Measurements from ENCODE around the gene NCF2. TPM values are rescaled to one million over a fixed set of nuclear protein-coding genes. Genes with fewer than 3 reads are reported as not detected.

NCF2 gene
- total RNA-seq, 1 donor from 2014 or later, result 12.5 TPM

GRCh38 chr1:183512450-183512849, 77.8 kb downstream of the NCF2 start:
- no peaks in the 10 kb centered on the region for H3K27me3 ChIP-seq
- intact Hi-C loops (cut with DNase I), result no loop called here
- no peak overlapping the region for H3K4me3 ChIP-seq
- TF ChIP-seq POLR2AphosphoS5 (IDR thresholded peaks at IDR 0.05; ENCODE audit: insufficient read depth in 1 of 2, low read depth in 1 of 2) (no peak), POLR2A (IDR thresholded peaks at IDR 0.05) (no peak), CTCF (IDR thresholded peaks at IDR 0.05) (no peak)
- no peak for DNase-seq (ENCODE audit: extremely low spot score in 2 of 2)
- peaks cover 0 to 7% of the 10 kb centered on the region in 2 donors for H3K36me3 ChIP-seq
- no peaks in the 10 kb centered on the region for H3K9me3 ChIP-seq
- H3K4me1 ChIP-seq, result peaks cover 18% of the 10 kb centered on the region
- H3K27ac ChIP-seq, result no peak overlapping the region

GRCh38 chr1:183508694-183509093, 81.6 kb downstream of the NCF2 start:
- H3K36me3 ChIP-seq, result no peaks in the 10 kb centered on the region
- DNase-seq (ENCODE audit: extremely low spot score in 2 of 2), result no peak
- no peaks in the 10 kb centered on the region for H3K27me3 ChIP-seq
- H3K27ac ChIP-seq, result no peak overlapping the region
- no peaks in the 10 kb centered on the region for H3K9me3 ChIP-seq
- TF ChIP-seq POLR2AphosphoS5 (IDR thresholded peaks at IDR 0.05; ENCODE audit: insufficient read depth in 1 of 2, low read depth in 1 of 2) (no peak), POLR2A (IDR thresholded peaks at IDR 0.05) (no peak), CTCF (IDR thresholded peaks at IDR 0.05) (no peak)
- no peak overlapping the region for H3K4me3 ChIP-seq
- no peaks in the 10 kb centered on the region for H3K4me1 ChIP-seq
- intact Hi-C loops (cut with DNase I), result no loop called here

GRCh38 chr1:183506561-183506960, 83.7 kb downstream of the NCF2 start:
- intact Hi-C loops (cut with DNase I), result no loop called here
- no peak overlapping the region for H3K27ac ChIP-seq
- no peak overlapping the region for H3K4me3 ChIP-seq
- no peaks in the 10 kb centered on the region for H3K27me3 ChIP-seq
- no peaks in the 10 kb centered on the region for H3K9me3 ChIP-seq
- H3K36me3 ChIP-seq, result no peaks in the 10 kb centered on the region
- H3K4me1 ChIP-seq, result peaks cover 10% of the 10 kb centered on the region
- no peak for DNase-seq (ENCODE audit: extremely low spot score in 2 of 2)
- TF ChIP-seq CTCF (IDR thresholded peaks at IDR 0.05) (no peak), POLR2AphosphoS5 (IDR thresholded peaks at IDR 0.05; ENCODE audit: insufficient read depth in 1 of 2, low read depth in 1 of 2) (no peak), POLR2A (IDR thresholded peaks at IDR 0.05) (no peak)

Other genes with a start within 250 kb of the NCF2 start
- gene NMNAT2, start 172.1 kb downstream of the NCF2 start, total RNA-seq, result 1.7 TPM
- 48.9 TPM for gene SMG7, start 118.0 kb downstream of the NCF2 start, total RNA-seq
- gene ARPC5, start 45.3 kb upstream of the NCF2 start, total RNA-seq, result 48.4 TPM
- not detected for gene APOBEC4, start 62.9 kb upstream of the NCF2 start, total RNA-seq
- 23.1 TPM for gene RGL1, start 214.7 kb upstream of the NCF2 start, total RNA-seq